ENCODE results near the gene IRF9. TPM values are rescaled to one million over a fixed set of nuclear protein-coding genes. Genes with fewer than 3 reads are reported as not detected.

IRF9 gene
- total RNA-seq, 1 experiment from 2014 or later, result 20.6 TPM

Other genes starting within 250 kb of the IRF9 start
- gene DHRS4, start 207.5 kb upstream of the IRF9 start, total RNA-seq (2022; extraction: Qiagen RNA extraction), result 42.8 to 50.0 TPM (median 43.6 TPM) in 5 replicates
- gene DHRS4L2, start 172.3 kb upstream of the IRF9 start, total RNA-seq (2022; extraction: Qiagen RNA extraction), result 25.5 to 34.0 TPM (median 29.6 TPM) in 5 replicates
- 0.35 to 0.74 TPM (median 0.53 TPM) in 5 replicates for gene CARMIL3, start 109.3 kb upstream of the IRF9 start, total RNA-seq (2022; extraction: Qiagen RNA extraction)
- gene CPNE6, start 89.7 kb upstream of the IRF9 start, total RNA-seq (2022; extraction: Qiagen RNA extraction), result not detected in 5 replicates
- gene PCK2, start 67.0 kb upstream of the IRF9 start, total RNA-seq (2022; extraction: Qiagen RNA extraction), result 15.0 to 21.2 TPM (median 19.3 TPM) in 5 replicates
- gene DCAF11, start 46.5 kb upstream of the IRF9 start, total RNA-seq (2022; extraction: Qiagen RNA extraction), result 20.8 to 22.4 TPM (median 21.9 TPM) in 5 replicates
- 0.56 to 1.1 TPM (median 0.84 TPM) in 5 replicates for gene NRL, start 46.3 kb upstream of the IRF9 start, total RNA-seq (2022; extraction: Qiagen RNA extraction)
- gene FITM1, start 30.6 kb upstream of the IRF9 start, total RNA-seq (2022; extraction: Qiagen RNA extraction), result 0.13 to 0.19 TPM in 2 of 5 replicates, not detected in the others
- gene PSME1, start 25.1 kb upstream of the IRF9 start, total RNA-seq (2022; extraction: Qiagen RNA extraction), result 159 to 187 TPM (median 162 TPM) in 5 replicates
- gene EMC9, start 19.7 kb upstream of the IRF9 start, total RNA-seq (2022; extraction: Qiagen RNA extraction), result 45.7 to 62.3 TPM (median 60.1 TPM) in 5 replicates
- 151 to 185 TPM (median 159 TPM) in 5 replicates for gene PSME2, start 14.7 kb upstream of the IRF9 start, total RNA-seq (2022; extraction: Qiagen RNA extraction)
- 19.9 to 35.1 TPM (median 34.3 TPM) in 5 replicates for gene RNF31, start 13.8 kb upstream of the IRF9 start, total RNA-seq (2022; extraction: Qiagen RNA extraction)
- gene REC8, start 10.8 kb downstream of the IRF9 start, total RNA-seq (2022; extraction: Qiagen RNA extraction), result 3.3 to 6.5 TPM (median 5.3 TPM) in 5 replicates
- gene IPO4, start 27.6 kb downstream of the IRF9 start, total RNA-seq (2022; extraction: Qiagen RNA extraction), result 72.5 to 89.6 TPM (median 84.6 TPM) in 5 replicates
- gene TM9SF1, start 34.2 kb downstream of the IRF9 start, total RNA-seq (2022; extraction: Qiagen RNA extraction), result 58.4 to 64.8 TPM (median 63.8 TPM) in 5 replicates
- not detected in 5 replicates for gene TSSK4, start 44.4 kb downstream of the IRF9 start, total RNA-seq (2022; extraction: Qiagen RNA extraction)
- gene CHMP4A, start 52.2 kb downstream of the IRF9 start, total RNA-seq (2022; extraction: Qiagen RNA extraction), result 75.9 to 98.1 TPM (median 81.6 TPM) in 5 replicates
- gene MDP1, start 54.8 kb downstream of the IRF9 start, total RNA-seq (2022; extraction: Qiagen RNA extraction), result 29.1 to 34.2 TPM (median 30.7 TPM) in 5 replicates
- gene NEDD8, start 71.1 kb downstream of the IRF9 start, total RNA-seq (2022; extraction: Qiagen RNA extraction), result 450 to 490 TPM (median 458 TPM) in 5 replicates
- gene GMPR2, start 71.7 kb downstream of the IRF9 start, total RNA-seq (2022; extraction: Qiagen RNA extraction), result 54.1 to 66.3 TPM (median 57.2 TPM) in 5 replicates
- gene TINF2, start 81.4 kb downstream of the IRF9 start, total RNA-seq (2022; extraction: Qiagen RNA extraction), result 34.4 to 39.3 TPM (median 36.4 TPM) in 5 replicates
- 0.89 to 1.9 TPM (median 1.4 TPM) in 5 replicates for gene TGM1, start 101.9 kb downstream of the IRF9 start, total RNA-seq (2022; extraction: Qiagen RNA extraction)
- gene RABGGTA, start 110.3 kb downstream of the IRF9 start, total RNA-seq (2022; extraction: Qiagen RNA extraction), result 15.5 to 19.8 TPM (median 17.5 TPM) in 5 replicates
- 10.4 to 14.5 TPM (median 11.6 TPM) in 5 replicates for gene DHRS1, start 138.5 kb downstream of the IRF9 start, total RNA-seq (2022; extraction: Qiagen RNA extraction)
- 13.5 to 16.8 TPM (median 15.9 TPM) in 5 replicates for gene NOP9, start 138.6 kb downstream of the IRF9 start, total RNA-seq (2022; extraction: Qiagen RNA extraction)
- gene CIDEB, start 146.7 kb downstream of the IRF9 start, total RNA-seq (2022; extraction: Qiagen RNA extraction), result 0.08 to 0.24 TPM (median 0.17 TPM) in 5 replicates
- 2.1 to 5.7 TPM (median 4.5 TPM) in 5 replicates for gene LTB4R2, start 148.9 kb downstream of the IRF9 start, total RNA-seq (2022; extraction: Qiagen RNA extraction)
- 4.4 to 7.8 TPM (median 5.9 TPM) in 5 replicates for gene LTB4R, start 150.2 kb downstream of the IRF9 start, total RNA-seq (2022; extraction: Qiagen RNA extraction)
- gene ADCY4, start 173.8 kb downstream of the IRF9 start, total RNA-seq (2022; extraction: Qiagen RNA extraction), result not detected in 5 replicates
- gene RIPK3, start 178.7 kb downstream of the IRF9 start, total RNA-seq (2022; extraction: Qiagen RNA extraction), result not detected in 5 replicates
- gene NFATC4, start 206.9 kb downstream of the IRF9 start, total RNA-seq (2022; extraction: Qiagen RNA extraction), result 0.16 to 0.42 TPM (median 0.18 TPM) in 5 replicates
- gene NYNRIN, start 237.7 kb downstream of the IRF9 start, total RNA-seq (2022; extraction: Qiagen RNA extraction), result 0.23 to 0.36 TPM (median 0.29 TPM) in 5 replicates